Measurements from ENCODE around the gene LZTR1. TPM values are rescaled to one million over a fixed set of nuclear protein-coding genes. Genes with fewer than 3 reads are reported as not detected.

LZTR1 gene
- total RNA-seq, 1 donor from 2014 or later, result 18.1 TPM

DNA sequence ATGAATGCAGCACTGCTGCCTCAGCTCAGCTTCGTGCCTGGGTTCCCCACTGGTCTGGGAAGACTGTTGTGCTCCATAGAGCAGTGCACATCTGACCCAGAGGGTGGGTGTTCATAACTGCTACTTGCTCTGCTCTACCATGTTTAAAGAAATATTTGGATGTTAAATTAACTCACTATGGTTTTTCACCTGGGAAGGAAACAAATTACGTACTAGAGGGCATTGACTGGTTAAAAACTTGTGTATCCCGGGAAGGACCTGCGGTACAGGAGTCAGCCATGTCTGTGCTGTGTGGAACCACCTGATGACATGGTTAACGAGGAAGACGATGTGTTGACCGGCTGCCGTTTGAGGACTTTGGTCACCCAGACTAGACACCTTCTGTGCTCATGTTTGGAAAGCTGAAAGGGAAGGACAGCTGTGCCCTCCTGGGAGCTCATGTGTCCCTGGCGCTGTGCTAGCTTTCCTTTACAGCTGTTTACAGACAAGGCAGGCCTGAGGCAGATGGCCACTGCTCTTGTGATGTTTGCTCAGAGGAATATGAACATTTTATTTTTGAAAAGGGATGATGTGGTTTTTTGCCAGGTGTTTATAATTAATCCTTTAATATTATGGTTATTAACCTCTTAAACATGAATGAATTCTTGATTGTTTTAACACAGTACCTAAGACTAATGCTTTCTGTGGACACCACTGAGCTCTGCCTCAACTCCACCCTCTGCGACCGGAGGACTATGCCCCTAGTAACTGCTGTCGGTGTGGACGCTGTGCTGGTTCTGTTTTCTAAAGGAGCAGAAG is 29.4 kb upstream of the LZTR1 start:
- TF ChIP-seq, protein P1, sequence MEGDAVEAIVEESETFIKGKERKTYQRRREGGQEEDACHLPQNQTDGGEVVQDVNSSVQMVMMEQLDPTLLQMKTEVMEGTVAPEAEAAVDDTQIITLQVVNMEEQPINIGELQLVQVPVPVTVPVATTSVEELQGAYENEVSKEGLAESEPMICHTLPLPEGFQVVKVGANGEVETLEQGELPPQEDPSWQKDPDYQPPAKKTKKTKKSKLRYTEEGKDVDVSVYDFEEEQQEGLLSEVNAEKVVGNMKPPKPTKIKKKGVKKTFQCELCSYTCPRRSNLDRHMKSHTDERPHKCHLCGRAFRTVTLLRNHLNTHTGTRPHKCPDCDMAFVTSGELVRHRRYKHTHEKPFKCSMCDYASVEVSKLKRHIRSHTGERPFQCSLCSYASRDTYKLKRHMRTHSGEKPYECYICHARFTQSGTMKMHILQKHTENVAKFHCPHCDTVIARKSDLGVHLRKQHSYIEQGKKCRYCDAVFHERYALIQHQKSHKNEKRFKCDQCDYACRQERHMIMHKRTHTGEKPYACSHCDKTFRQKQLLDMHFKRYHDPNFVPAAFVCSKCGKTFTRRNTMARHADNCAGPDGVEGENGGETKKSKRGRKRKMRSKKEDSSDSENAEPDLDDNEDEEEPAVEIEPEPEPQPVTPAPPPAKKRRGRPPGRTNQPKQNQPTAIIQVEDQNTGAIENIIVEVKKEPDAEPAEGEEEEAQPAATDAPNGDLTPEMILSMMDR (IDR thresholded peaks at IDR 0.05; ENCODE audit: borderline replicate concordance), result no peak
- Histone ChIP-seq H3K4me3 (no peak overlapping the region), H3K27ac (replicated peaks) (no peak overlapping the region), H3K4me1 (peaks cover 24% of the 10 kb centered on the region), H3K9me3 (replicated peaks) (no peaks in the 10 kb centered on the region), H3K36me3 (peaks cover 45% of the 10 kb centered on the region), H3K27me3 (ENCODE audit: low read depth) (no peaks in the 10 kb centered on the region)
- DNase-seq, result no peak
- intact Hi-C loops (cut with micrococcal nuclease), result no loop called here

DNA sequence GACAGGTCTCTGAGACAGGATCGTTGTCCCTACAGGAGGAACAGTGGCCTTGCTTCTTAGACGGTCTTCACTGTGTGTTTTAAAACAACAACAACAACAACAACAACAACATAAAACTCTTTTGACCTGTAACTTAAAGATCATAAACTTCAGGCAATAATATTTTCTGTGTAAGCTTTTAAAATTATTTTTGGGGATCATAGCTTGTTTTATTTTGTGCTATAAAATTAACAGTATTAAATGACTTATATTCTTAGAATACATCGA is 28.8 kb upstream of the LZTR1 start:
- no peaks in the 10 kb centered on the region for H3K27me3 ChIP-seq (ENCODE audit: low read depth)
- peaks cover 30% of the 10 kb centered on the region for H3K4me1 ChIP-seq
- no peak for DNase-seq
- no peaks in the 10 kb centered on the region for H3K9me3 ChIP-seq (replicated peaks)
- H3K36me3 ChIP-seq, result peaks cover 45% of the 10 kb centered on the region
- no peak overlapping the region for H3K27ac ChIP-seq (replicated peaks)
- no peak overlapping the region for H3K4me3 ChIP-seq
- intact Hi-C loops (cut with micrococcal nuclease), result no loop called here
- TF ChIP-seq, protein P1 (IDR thresholded peaks at IDR 0.05; ENCODE audit: borderline replicate concordance), result no peak

DNA sequence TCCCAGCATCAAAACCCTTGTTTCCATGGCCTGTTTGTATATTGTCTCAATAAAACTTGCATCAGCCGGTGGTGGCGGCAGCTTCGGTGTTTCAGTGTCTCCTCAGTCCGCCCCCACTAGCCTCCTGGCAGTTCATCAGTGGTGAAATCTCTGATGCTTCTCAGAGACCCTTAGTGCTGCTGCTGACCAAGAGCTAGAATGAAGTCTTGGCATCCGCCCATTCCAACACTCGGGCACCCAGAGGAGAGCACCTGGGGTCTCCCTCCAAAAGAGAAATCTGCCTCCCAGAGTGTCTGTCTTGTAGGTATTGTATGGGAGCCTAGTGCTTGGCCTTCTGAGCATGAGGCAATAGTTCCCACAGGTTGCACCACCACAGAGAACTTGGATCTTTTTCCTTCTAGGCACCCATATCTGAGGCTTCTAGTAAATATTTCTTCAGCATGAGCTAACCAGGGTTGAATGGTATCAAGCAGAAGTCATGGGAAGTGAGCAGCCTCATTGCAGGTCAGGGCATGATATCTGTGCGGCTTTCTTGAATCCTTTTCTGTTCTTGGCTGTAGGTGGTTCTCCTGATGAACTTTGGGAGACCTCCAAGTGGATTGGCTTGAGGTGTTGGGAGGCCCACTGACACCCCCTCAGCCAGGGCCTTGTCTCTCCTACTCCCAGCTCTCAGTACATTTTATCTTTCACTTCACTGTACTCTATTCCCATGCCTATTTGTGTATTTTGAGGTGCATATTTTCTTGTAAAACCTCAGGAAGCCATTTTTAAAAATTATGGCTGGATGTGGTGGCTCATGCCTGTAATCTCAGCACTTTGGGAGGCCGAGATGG is 28.2 kb upstream of the LZTR1 start:
- no peak for DNase-seq
- Histone ChIP-seq H3K27me3 (ENCODE audit: low read depth) (peaks cover 2% of the 10 kb centered on the region), H3K9me3 (replicated peaks) (no peaks in the 10 kb centered on the region), H3K4me3 (no peak overlapping the region), H3K27ac (replicated peaks) (no peak overlapping the region), H3K4me1 (peaks cover 30% of the 10 kb centered on the region), H3K36me3 (peaks cover 45% of the 10 kb centered on the region)
- TF ChIP-seq, protein P1 (IDR thresholded peaks at IDR 0.05; ENCODE audit: borderline replicate concordance), result no peak
- intact Hi-C loops (cut with micrococcal nuclease), result no loop called here

DNA sequence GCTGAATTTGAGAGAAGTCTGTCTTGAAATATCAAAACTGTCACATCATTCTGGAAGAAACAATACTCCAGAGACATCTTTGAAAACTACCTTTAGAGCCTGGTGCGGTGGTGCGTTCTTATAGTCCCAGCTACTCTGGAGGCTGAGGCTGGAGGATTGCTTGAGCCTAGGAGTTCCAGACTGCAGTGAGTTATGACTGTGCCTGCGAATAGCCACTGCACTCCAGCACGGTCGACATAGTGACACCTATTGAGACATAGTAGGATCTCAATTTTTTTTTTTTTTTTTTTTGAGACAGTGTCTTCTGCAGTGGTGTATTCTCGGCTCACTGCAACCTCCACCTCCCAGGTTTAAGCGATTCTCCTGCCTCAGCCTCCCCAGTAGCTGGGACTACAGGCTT is 26.5 kb upstream of the LZTR1 start:
- TF ChIP-seq, protein P1 (IDR thresholded peaks at IDR 0.05; ENCODE audit: borderline replicate concordance), result no peak
- DNase-seq, result no peak
- intact Hi-C loops (cut with micrococcal nuclease), result no loop called here
- peaks cover 30% of the 10 kb centered on the region for H3K4me1 ChIP-seq
- peaks cover 3% of the 10 kb centered on the region for H3K27me3 ChIP-seq (ENCODE audit: low read depth)
- H3K27ac ChIP-seq (replicated peaks), result no peak overlapping the region
- H3K4me3 ChIP-seq, result no peak overlapping the region
- peaks cover 31% of the 10 kb centered on the region for H3K36me3 ChIP-seq
- no peaks in the 10 kb centered on the region for H3K9me3 ChIP-seq (replicated peaks)

DNA sequence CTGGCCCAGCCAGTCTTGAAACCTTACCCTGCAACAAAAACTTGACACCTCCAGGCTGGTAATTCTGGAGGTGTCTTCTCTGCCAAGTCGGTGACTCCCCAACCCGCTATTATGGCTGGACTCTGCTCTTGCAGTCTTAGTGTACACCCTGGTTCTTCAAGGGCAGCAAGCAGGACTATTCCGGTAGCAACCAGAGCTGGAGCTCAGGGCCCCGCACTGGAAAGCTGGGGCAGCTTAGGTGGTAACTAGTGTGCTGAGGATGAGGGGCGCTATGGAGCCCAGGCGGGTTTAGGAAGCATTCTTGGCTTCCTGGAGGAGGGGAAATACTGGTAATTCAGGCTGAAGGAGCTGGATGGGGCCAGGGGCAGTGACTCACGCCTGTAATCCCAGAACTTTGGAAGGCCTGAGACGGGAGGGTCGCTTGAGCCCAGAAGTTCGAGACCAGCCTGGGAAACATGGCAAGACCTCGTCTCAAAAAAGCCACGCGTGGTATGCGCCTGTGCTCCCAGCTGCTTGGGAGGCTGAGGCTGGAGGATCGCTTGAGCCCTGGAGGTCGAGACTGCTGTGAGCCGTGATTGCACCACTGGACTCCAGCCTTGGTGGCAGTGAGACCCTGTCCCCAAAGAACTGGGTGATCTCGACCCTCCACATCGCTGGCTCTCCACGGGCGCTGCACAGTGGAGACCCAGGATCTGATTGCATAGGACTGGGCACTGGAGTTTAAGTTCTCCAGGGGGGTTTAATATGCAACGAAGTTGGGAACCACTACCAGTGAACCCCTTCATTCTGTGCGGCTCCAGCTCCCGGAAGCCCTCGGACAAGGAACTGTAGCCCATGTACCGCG is 25.6 kb upstream of the LZTR1 start:
- no peak for DNase-seq
- intact Hi-C loops (cut with micrococcal nuclease), result no loop called here
- Histone ChIP-seq H3K9me3 (replicated peaks) (no peaks in the 10 kb centered on the region), H3K36me3 (peaks cover 22% of the 10 kb centered on the region), H3K4me1 (peaks cover 30% of the 10 kb centered on the region), H3K4me3 (peak overlapping the region; percentile 70), H3K27ac (replicated peaks) (no peak overlapping the region), H3K27me3 (ENCODE audit: low read depth) (peaks cover 3% of the 10 kb centered on the region)
- TF ChIP-seq, protein P1 (IDR thresholded peaks at IDR 0.05; ENCODE audit: borderline replicate concordance), result no peak

All from left ventricle myocardium inferior (tissue), 1 donor.